H1 (cell line): ENCODE measurements around the gene MVP.

Experiments
- CHD1 ChIP-seq: IDR thresholded peaks from 2 replicates; pipeline ENCODE4 v1.6.1; 2012; ENCODE audit warnings: low read depth, low read length, improper control_type of control experiment
- EP300 ChIP-seq, 2 experiments: IDR thresholded peaks; 1 replicate in 1 of 2; 2 replicates in 1 of 2; pipeline ENCODE4 v1.6.1; 2011 to 2012; ENCODE audit warnings: low read depth in 2 of 2, low read length in 2 of 2, mild to moderate bottlenecking in 2 of 2, borderline replicate concordance in 1 of 2, inconsistent platforms in 1 of 2, moderate library complexity in 1 of 2
- HDAC6 ChIP-seq: IDR thresholded peaks from one replicate; pipeline ENCODE4 v1.7.1; 2012; ENCODE audit warnings: low read depth, mild to moderate bottlenecking, inconsistent platforms, low read length, moderate library complexity
- JUN ChIP-seq: IDR thresholded peaks from 2 replicates; pipeline ENCODE4 v1.6.1; 2011; ENCODE audit warnings: low read depth, mild to moderate bottlenecking, improper control_type of control experiment, low read length
- POLR2A ChIP-seq, 2 experiments: IDR thresholded peaks; 1 replicate in 1 of 2; 2 replicates in 1 of 2; pipeline ENCODE4 v1.6.1; 2011; ENCODE audit warnings: low read depth in 2 of 2, low read length in 2 of 2, mild to moderate bottlenecking in 2 of 2; ENCODE audit errors: control extremely low read depth in 1 of 2
- POU5F1 ChIP-seq: IDR thresholded peaks from 2 replicates; pipeline ENCODE4 v1.6.1; 2011; ENCODE audit warnings: low read depth, mild to moderate bottlenecking, low read length, moderate library complexity
- SIRT6 ChIP-seq: IDR thresholded peaks from one replicate; pipeline ENCODE4 v1.7.1; 2012; ENCODE audit warnings: low read length, inconsistent platforms
- ZNF274 ChIP-seq: IDR thresholded peaks from 2 replicates; pipeline ENCODE4 v1.7.0; 2012; ENCODE audit warnings: low read length, borderline replicate concordance; ENCODE audit errors: extremely low read depth
- TF ChIP-seq, protein P1 (sequence below), 3 experiments: IDR thresholded peaks; 1 replicate in 2 of 3; 2 replicates in 1 of 3; pipeline versions ENCODE4 v1.5.1 to v1.6.1; 2011; ENCODE audit warnings: low read length in 3 of 3, mild to moderate bottlenecking in 3 of 3, inconsistent platforms in 2 of 3, low read depth in 1 of 3, moderate library complexity in 1 of 3; ENCODE audit not compliant: insufficient read depth in 1 of 3; ENCODE audit errors: control extremely low read depth in 1 of 3
- TF ChIP-seq, protein P2 (sequence below): IDR thresholded peaks from 2 replicates; pipeline ENCODE4 v1.6.1; 2011; ENCODE audit warnings: low read length, improper control_type of control experiment

DNA sequence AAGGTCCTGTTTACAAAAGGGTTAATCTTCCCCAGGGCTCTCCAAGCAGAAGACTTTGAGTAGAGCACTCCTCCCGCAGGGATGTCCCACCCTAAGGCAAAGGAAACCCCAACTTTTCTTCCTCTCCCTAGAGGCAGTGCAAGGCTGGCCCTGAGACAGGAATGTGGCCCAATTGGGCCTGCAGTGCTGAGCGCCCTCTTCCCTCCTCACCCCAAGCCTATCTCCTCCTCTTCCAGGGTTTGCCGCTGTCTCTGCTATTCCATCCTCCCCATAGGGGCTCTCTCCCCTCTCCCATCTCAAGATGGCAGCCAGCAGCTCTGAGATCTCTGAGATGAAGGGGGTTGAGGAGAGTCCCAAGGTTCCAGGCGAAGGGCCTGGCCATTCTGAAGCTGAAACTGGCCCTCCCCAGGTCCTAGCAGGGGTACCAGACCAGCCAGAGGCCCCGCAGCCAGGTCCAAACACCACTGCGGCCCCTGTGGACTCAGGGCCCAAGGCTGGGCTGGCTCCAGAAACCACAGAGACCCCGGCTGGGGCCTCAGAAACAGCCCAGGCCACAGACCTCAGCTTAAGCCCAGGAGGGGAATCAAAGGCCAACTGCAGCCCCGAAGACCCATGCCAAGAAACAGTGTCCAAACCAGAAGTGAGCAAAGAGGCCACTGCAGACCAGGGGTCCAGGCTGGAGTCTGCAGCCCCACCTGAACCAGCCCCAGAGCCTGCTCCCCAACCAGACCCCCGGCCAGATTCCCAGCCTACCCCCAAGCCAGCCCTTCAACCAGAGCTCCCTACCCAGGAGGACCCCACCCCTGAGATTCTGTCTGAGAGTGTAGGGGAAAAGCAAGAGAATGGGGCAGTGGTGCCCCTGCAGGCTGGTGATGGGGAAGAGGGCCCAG lies 7.3 kb upstream of the MVP start:
- no peak for TF ChIP-seq JUN
- TF ChIP-seq SIRT6 = no peak
- no peak for TF ChIP-seq CHD1
- no peak for TF ChIP-seq POLR2A (IDR thresholded peaks at IDR 0.05; ENCODE audit: control extremely low read depth in 1 of 2, low read depth in 2 of 2, low read length in 2 of 2)
- TF ChIP-seq HDAC6 = no peak
- TF ChIP-seq, protein P1, sequence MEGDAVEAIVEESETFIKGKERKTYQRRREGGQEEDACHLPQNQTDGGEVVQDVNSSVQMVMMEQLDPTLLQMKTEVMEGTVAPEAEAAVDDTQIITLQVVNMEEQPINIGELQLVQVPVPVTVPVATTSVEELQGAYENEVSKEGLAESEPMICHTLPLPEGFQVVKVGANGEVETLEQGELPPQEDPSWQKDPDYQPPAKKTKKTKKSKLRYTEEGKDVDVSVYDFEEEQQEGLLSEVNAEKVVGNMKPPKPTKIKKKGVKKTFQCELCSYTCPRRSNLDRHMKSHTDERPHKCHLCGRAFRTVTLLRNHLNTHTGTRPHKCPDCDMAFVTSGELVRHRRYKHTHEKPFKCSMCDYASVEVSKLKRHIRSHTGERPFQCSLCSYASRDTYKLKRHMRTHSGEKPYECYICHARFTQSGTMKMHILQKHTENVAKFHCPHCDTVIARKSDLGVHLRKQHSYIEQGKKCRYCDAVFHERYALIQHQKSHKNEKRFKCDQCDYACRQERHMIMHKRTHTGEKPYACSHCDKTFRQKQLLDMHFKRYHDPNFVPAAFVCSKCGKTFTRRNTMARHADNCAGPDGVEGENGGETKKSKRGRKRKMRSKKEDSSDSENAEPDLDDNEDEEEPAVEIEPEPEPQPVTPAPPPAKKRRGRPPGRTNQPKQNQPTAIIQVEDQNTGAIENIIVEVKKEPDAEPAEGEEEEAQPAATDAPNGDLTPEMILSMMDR (IDR thresholded peaks at IDR 0.05; ENCODE audit: control extremely low read depth in 1 of 3, insufficient read depth in 1 of 3, low read depth in 1 of 3, low read length in 3 of 3) = no peak
- no peak for TF ChIP-seq POU5F1
- TF ChIP-seq EP300 (IDR thresholded peaks at IDR 0.05; ENCODE audit: borderline replicate concordance in 1 of 2, low read depth in 2 of 2, low read length in 2 of 2) = no peak
- no peak for TF ChIP-seq ZNF274
- TF ChIP-seq, protein P2, sequence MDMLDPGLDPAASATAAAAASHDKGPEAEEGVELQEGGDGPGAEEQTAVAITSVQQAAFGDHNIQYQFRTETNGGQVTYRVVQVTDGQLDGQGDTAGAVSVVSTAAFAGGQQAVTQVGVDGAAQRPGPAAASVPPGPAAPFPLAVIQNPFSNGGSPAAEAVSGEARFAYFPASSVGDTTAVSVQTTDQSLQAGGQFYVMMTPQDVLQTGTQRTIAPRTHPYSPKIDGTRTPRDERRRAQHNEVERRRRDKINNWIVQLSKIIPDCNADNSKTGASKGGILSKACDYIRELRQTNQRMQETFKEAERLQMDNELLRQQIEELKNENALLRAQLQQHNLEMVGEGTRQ = no peak
